SK-N-SH (cell line): Measurements from ENCODE around the gene EXOC4. TPM values are rescaled to one million over a fixed set of nuclear protein-coding genes. Genes with fewer than 3 reads are reported as not detected.
A peak's percentile ranks its signal among the peaks of the same experiment; 100 is the strongest.

ENCODE experiments used
- CTCF ChIA-PET: fragments of 300-600, 350-600 bp; formaldehyde crosslinking; extraction: SDS; loops from one replicate; lab custom pipeline; 2021; lab: Yijun Ruan, JAX
- POLR2A ChIA-PET: fragments of 350-600 bp; sonication (Branson Sonifier 250); formaldehyde crosslinking; extraction: SDS; loops from one replicate; lab custom pipeline; 2020; ENCODE audit warnings: antibody characterized with exemption, inconsistent platforms; lab: Yijun Ruan, JAX
- DNase-seq: peaks from one replicate; pipeline ENCODE4 v3.0.0; 2012
- H2AFZ ChIP-seq: fragments of 200-600 bp; sonication (generic); 2 replicates; pipeline ENCODE4 v1.8.1; 2016; ENCODE audit warnings: antibody characterized with exemption, mild to moderate bottlenecking, low read depth
- H3F3A ChIP-seq: fragments of 200-600 bp; sonication (generic); replicated peaks from 2 replicates; pipeline ENCODE3; 2016; ENCODE audit warnings: antibody characterized with exemption, mild to moderate bottlenecking; ENCODE audit not compliant: insufficient read depth
- H3K27ac ChIP-seq, 2 experiments: fragments of 200-500 bp in 1 of 2; fragments of 200-600 bp in 1 of 2; sonication (Bioruptor generic) in 1 of 2; sonication (generic), shearing (Covaris generic) in 1 of 2; 2 replicates each; pipeline versions ENCODE4 v1.5.1 to v1.6.1; 2014 to 2016; ENCODE audit warnings: low read depth in 2 of 2, inconsistent platforms in 1 of 2, low read length in 1 of 2, mild to moderate bottlenecking in 1 of 2, mixed read lengths in 1 of 2
- H3K27me3 ChIP-seq: fragments of 200-600 bp; sonication (generic), shearing (Covaris generic); 2 replicates; pipeline ENCODE4 v1.6.1; 2016; ENCODE audit warnings: mixed run types; ENCODE audit not compliant: insufficient read depth
- H3K36me3 ChIP-seq, 2 experiments: fragments of 200-500 bp in 1 of 2; fragments of 200-600 bp in 1 of 2; sonication (Bioruptor generic) in 1 of 2; sonication (generic) in 1 of 2; replicated peaks in 1 of 2; 2 replicates each; pipeline versions ENCODE3 to v1.5.1; 2014 to 2016; ENCODE audit warnings: low read length in 1 of 2, mild to moderate bottlenecking in 1 of 2; ENCODE audit not compliant: insufficient read depth in 2 of 2, control insufficient read depth in 1 of 2
- H3K4me1 ChIP-seq, 2 experiments: fragments of 200-500 bp in 1 of 2; fragments of 200-600 bp in 1 of 2; sonication (Bioruptor generic) in 1 of 2; sonication (generic), shearing (Covaris generic) in 1 of 2; 2 replicates each; pipeline versions ENCODE4 v1.5.1 to v1.6.1; 2014 to 2016; ENCODE audit warnings: low read depth in 1 of 2, low read length in 1 of 2, mixed run types in 1 of 2; ENCODE audit not compliant: insufficient read depth in 2 of 2, control insufficient read depth in 1 of 2
- H3K4me2 ChIP-seq: fragments of 200-600 bp; sonication (generic), shearing (Covaris generic); 2 replicates; pipeline ENCODE4 v1.6.1; 2017; ENCODE audit warnings: mixed run types
- H3K4me3 ChIP-seq, 2 experiments: fragments of 200-500 bp in 1 of 2; fragments of 200-600 bp in 1 of 2; sonication (Bioruptor generic) in 1 of 2; sonication (generic), shearing (Covaris generic) in 1 of 2; 2 replicates each; pipeline versions ENCODE4 v1.5.1 to v1.8.1; 2014 to 2016; ENCODE audit warnings: low read depth in 2 of 2, inconsistent platforms in 1 of 2, low read length in 1 of 2, mild to moderate bottlenecking in 1 of 2, mixed read lengths in 1 of 2, moderate library complexity in 1 of 2
- H3K79me2 ChIP-seq: fragments of 200-600 bp; sonication (generic); 2 replicates; pipeline ENCODE4 v1.8.1; 2017; ENCODE audit warnings: mild to moderate bottlenecking; ENCODE audit not compliant: insufficient read depth
- H3K9ac ChIP-seq: fragments of 200-600 bp; sonication (generic); 2 replicates; pipeline ENCODE4 v1.6.1; 2017; ENCODE audit warnings: mixed run types
- H3K9me2 ChIP-seq: fragments of 200-600 bp; sonication (generic); 2 replicates; pipeline ENCODE4 v1.6.1; 2017; ENCODE audit warnings: mixed run types
- H3K9me3 ChIP-seq: fragments of 200-600 bp; sonication (generic); 2 replicates; pipeline ENCODE4 v1.6.1; 2017; ENCODE audit warnings: mixed run types, mild to moderate bottlenecking, moderate library complexity
- H4K20me1 ChIP-seq: fragments of 200-600 bp; sonication (generic); 2 replicates; pipeline ENCODE4 v1.6.1; 2017; ENCODE audit warnings: mild to moderate bottlenecking, mixed run types; ENCODE audit not compliant: insufficient read depth
- CHD2 ChIP-seq: fragments of 150-350 bp; IDR thresholded peaks from 2 replicates; pipeline ENCODE4 v1.6.1; 2018; ENCODE audit warnings: low read length; ENCODE audit not compliant: partially characterized antibody
- CTCF ChIP-seq: fragments of 200-600 bp; sonication (generic); IDR thresholded peaks from 2 replicates; pipeline ENCODE4 v1.6.1; 2017; ENCODE audit warnings: antibody characterized with exemption, mild to moderate bottlenecking, moderate library complexity
- EZH2phosphoT487 ChIP-seq: fragments of 200-600 bp; sonication (generic); IDR thresholded peaks from 2 replicates; pipeline ENCODE4 v1.6.1; 2017; ENCODE audit warnings: low read depth, mixed run types, mild to moderate bottlenecking, antibody characterized with exemption, moderate library complexity, borderline replicate concordance
- FOSL2 ChIP-seq: IDR thresholded peaks from 2 replicates; pipeline ENCODE4 v1.4.0; 2012; ENCODE audit warnings: low read depth, mild to moderate bottlenecking, moderate library complexity, borderline replicate concordance
- FOXJ3 ChIP-seq: sonication (generic); formaldehyde crosslinking; IDR thresholded peaks from 2 replicates; pipeline ENCODE4 v1.5.1; 2020; ENCODE audit warnings: mild to moderate bottlenecking, missing genetic modification reagents
- FOXM1 ChIP-seq: IDR thresholded peaks from 2 replicates; pipeline ENCODE4 v1.4.0; 2012; ENCODE audit warnings: low read depth, mild to moderate bottlenecking
- GABPA ChIP-seq: IDR thresholded peaks from 2 replicates; pipeline ENCODE4 v1.4.0; 2012; ENCODE audit warnings: low read depth, mild to moderate bottlenecking
- GATA2 ChIP-seq: sonication (generic); formaldehyde crosslinking; IDR thresholded peaks from 2 replicates; pipeline ENCODE4 v1.5.0; 2020; ENCODE audit warnings: mild to moderate bottlenecking, missing genetic modification reagents
- JUND ChIP-seq: IDR thresholded peaks from 2 replicates; pipeline ENCODE4 v1.4.0; 2012
- NRF1 ChIP-seq: IDR thresholded peaks from 2 replicates; pipeline ENCODE4 v1.6.1; 2012; ENCODE audit warnings: low read depth, mild to moderate bottlenecking, low read length
- RAD21 ChIP-seq: IDR thresholded peaks from 2 replicates; pipeline ENCODE4 v1.6.1; 2012; ENCODE audit warnings: mild to moderate bottlenecking, low read length
- RCOR1 ChIP-seq: fragments of 150-350 bp; IDR thresholded peaks from 2 replicates; pipeline ENCODE4 v1.6.1; 2017; ENCODE audit warnings: antibody characterized with exemption, low read length
- REST ChIP-seq: IDR thresholded peaks from 2 replicates; pipeline ENCODE4 v1.6.1; 2012; ENCODE audit warnings: mild to moderate bottlenecking, low read depth, low read length, moderate library complexity
- RXRA ChIP-seq: IDR thresholded peaks from 2 replicates; pipeline ENCODE4 v1.4.0; 2012; ENCODE audit warnings: low read depth, mild to moderate bottlenecking, borderline replicate concordance
- TAF1 ChIP-seq: IDR thresholded peaks from 2 replicates; pipeline ENCODE4 v1.6.1; 2012; ENCODE audit warnings: low read depth, mild to moderate bottlenecking, low read length, moderate library complexity, borderline replicate concordance
- TCF12 ChIP-seq: IDR thresholded peaks from 2 replicates; pipeline ENCODE4 v1.4.0; 2012
- USF1 ChIP-seq: IDR thresholded peaks from 2 replicates; pipeline ENCODE4 v1.4.0; 2012; ENCODE audit warnings: low read depth, borderline replicate concordance
- USF2 ChIP-seq: fragments of 150-350 bp; IDR thresholded peaks from 2 replicates; pipeline ENCODE4 v1.6.1; 2017; ENCODE audit warnings: antibody characterized with exemption, low read length, low read depth, borderline replicate concordance
- YY1 ChIP-seq: IDR thresholded peaks from 2 replicates; pipeline ENCODE4 v1.4.0; 2012; ENCODE audit warnings: low read depth, mild to moderate bottlenecking
- ZBTB33 ChIP-seq: IDR thresholded peaks from 2 replicates; pipeline ENCODE4 v1.4.0; 2012; ENCODE audit warnings: low read depth, borderline replicate concordance
- WGBS: methylation state at CpG from one replicate; pipeline ENCODE4 v1.1.6; 2017; ENCODE audit warnings: low lambda C conversion rate; 5-methylcytosine and 5-hydroxymethylcytosine counted together
- polyA plus RNA-seq, 3 experiments: library from polyadenylated mRNA; depleted of rRNA; stranded (reverse); fragments of >200 nt; gene quantifications; 2 replicates each; pipeline ENCODE4 v1.2.3, GENCODE V29; 2012

The EXOC4 gene
- polyA plus RNA-seq, 1 of the 3 experiments (the other 2 are of a cell fraction) = 37.3 TPM

- H3K27ac ChIP-seq = peak overlapping the region in 1 of 2 experiments; percentile 82; a peak in 2 of 4 replicates
- peaks cover 0 to 49% of the 10 kb centered on the region in 2 experiments; a peak in 2 of 4 replicates for H3K4me1 ChIP-seq
- H3K79me2 ChIP-seq = peaks cover 5% of the 10 kb centered on the region
- no peak overlapping the region for H3K4me2 ChIP-seq
- no peak for DNase-seq
- H3F3A ChIP-seq = no peaks in the 10 kb centered on the region
- H3K4me3 ChIP-seq = no peak overlapping the region
- no peak overlapping the region for H2AFZ ChIP-seq
- no peak overlapping the region for H3K9ac ChIP-seq
- H3K27me3 ChIP-seq = no peaks in the 10 kb centered on the region
- TF ChIP-seq FOXJ3 (CRISPR knock-in tag) = no peak
- TF ChIP-seq JUND = no peak
- no peak for TF ChIP-seq EZH2phosphoT487
- TF ChIP-seq CHD2 = no peak
- TF ChIP-seq USF2 = no peak
- no peak for TF ChIP-seq FOSL2
- TF ChIP-seq ZBTB33 = no peak
- no peak for TF ChIP-seq RAD21
- no peak for TF ChIP-seq CTCF
- TF ChIP-seq TCF12 = no peak
- no peak for TF ChIP-seq USF1
- TF ChIP-seq RCOR1 = no peak
- TF ChIP-seq YY1 = no peak
- TF ChIP-seq NRF1 = no peak
- TF ChIP-seq REST = no peak
- no peak for TF ChIP-seq GABPA
- TF ChIP-seq GATA2 (CRISPR knock-in tag) = no peak
- no peak for TF ChIP-seq TAF1
- no peak for TF ChIP-seq RXRA
- TF ChIP-seq FOXM1 = no peak
- peaks cover 24 to 41% of the 10 kb centered on the region in 2 experiments for H3K36me3 ChIP-seq
- ChIA-PET POLR2A (no interaction called here), CTCF (interaction anchor here (0.8 to 2.4 kb wide), 4 partner anchors 10 to 74 kb away, joined by 3 to 9 read pairs (median 3); no protein-coding TSS in a partner anchor)
- H4K20me1 ChIP-seq = no peaks in the 10 kb centered on the region
- WGBS = 73% methylated on average over 2 of the region's 2 CpGs
- no peaks in the 10 kb centered on the region for H3K9me3 ChIP-seq
- H3K9me2 ChIP-seq = no peaks in the 10 kb centered on the region; the same call in 1 of the 2 replicates
Measured at GRCh38 chr7:133303931-133304330, 51.1 kb downstream of the EXOC4 start.
